GM18868 (cell line): Measurements from ENCODE around the gene VWCE.

Source experiments
- ATAC-seq: cut with Tn5 transposase; IDR thresholded peaks from one replicate; pipeline ENCODE4 v1.9.1; 2021; ENCODE audit warnings: mild to moderate bottlenecking, moderate library complexity; ENCODE audit not compliant: unreplicated experiment

VWCE gene

DNA sequence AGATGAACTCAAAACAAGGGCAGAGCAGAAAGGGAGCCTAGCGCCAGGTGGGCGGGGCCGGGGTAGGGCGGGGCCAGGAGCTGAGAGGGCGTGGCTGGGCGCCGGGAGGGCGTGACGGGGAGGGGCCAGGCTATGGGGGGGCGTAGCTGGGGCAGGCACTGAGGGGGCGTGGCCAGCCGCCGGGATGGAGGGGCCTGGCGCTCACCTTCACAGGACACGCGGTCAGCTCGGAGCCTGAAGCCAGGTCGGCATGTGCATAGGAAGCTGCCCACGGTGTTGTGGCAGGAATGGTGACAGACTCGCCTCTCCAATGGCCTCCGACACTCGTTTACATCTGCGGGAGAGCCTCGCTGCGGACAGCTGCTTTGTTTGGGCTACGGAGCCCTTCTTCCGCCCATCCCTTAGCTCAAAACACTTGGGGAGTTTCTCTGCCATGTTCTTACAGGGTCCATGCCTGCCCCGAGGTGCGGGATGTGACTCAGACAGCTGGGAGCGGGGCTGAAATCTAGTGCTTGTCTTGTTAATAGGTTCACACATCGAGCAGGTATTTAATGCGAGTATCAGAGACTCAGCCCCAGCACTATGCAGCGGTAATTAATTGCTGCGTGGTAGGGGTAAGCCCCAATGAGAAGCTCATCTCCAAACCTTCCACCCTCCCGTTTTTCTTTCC is 13.4 kb downstream of the VWCE start:
- ATAC-seq: no peak

DNA sequence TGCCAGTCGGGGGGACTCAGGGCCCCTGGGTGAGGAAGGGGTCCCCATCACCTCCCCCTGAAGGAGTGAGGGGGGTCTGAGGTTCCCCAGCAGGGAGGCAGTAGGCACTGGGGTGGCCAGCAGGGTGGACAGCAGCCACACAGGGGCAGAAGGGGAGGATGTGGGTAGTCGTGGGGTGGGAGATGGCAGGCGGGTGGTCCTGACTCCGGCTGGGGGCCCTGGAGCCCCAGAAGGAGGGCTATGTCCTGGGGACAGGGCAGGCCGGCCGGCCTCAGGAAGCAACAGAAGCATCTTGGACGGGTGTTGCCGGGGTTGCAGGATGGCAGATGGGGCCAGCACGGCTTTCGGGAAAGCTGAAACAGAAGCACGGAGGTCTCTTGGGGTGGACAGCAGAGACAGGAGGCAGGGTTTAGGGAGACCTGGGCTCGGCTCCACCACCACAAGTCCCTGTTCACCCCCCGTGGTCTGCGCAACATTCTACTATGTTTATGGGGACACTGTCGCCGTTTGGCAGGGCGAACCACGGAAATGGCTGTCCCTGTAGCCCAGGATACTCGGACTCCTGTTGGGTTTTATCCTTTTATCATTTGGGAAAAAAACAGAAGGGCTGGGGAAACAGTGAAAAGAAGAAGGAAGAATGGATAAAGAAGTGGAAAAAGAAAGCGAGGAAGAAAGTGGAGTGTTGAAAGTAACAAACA is 14.1 kb downstream of the VWCE start:
- no peak for ATAC-seq

DNA sequence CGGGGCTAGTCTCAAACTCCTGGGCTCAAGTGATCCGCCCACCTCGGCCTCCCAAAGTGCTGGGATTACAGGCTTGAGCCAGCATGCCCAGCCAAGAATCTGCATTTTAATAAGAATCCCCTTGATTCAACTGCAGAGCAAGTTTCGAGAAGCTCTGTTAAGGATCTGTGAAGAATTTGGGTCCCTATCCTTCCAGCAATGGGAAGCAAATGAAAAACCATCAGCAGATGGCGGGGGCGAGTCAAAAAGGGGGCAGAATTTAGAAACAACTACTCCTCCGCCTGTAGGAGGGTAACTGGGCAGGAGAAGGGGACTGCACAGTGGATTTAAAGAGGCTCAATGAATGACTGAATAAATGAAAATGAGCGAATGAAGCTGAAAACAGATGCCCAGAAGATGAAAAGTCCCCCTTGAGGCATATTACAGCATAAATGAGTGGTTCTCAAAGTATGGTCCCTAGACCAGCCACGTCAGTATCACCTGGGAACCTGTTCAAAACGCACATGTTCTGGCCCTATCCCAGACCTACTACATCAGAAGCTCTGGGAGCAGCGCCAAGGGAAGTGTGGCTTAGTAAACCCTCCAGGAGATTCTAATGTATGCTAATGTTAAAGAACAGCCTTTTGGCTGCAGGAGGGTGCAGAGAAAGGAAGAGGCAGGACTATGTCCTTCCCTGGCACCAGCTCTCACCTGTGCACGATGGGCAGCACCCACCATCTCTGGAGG is 15.0 kb downstream of the VWCE start:
- ATAC-seq: no peak

DNA sequence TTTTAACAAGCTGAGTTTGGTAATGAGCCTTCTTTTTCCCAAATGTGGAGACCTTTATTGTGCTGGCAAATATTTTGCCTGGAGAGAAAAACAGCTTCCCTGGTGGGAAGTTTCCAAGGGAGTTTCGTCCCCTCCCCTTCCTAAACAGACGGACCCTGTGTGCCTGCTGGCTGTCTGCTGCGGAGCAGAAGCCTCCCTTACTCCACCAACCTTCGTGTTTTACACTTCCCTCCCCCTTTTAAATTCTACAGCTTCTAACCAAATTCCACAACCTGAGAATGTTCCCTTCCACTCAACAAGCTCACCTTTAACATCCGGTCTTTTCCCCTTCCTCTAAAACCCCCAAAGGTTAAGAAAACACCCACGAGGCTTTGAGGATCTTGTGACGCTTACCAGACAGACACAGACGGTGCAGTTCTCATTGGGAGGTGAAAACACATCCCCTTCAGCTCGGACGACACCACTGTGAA is 17.1 kb downstream of the VWCE start:
- ATAC-seq: no peak

DNA sequence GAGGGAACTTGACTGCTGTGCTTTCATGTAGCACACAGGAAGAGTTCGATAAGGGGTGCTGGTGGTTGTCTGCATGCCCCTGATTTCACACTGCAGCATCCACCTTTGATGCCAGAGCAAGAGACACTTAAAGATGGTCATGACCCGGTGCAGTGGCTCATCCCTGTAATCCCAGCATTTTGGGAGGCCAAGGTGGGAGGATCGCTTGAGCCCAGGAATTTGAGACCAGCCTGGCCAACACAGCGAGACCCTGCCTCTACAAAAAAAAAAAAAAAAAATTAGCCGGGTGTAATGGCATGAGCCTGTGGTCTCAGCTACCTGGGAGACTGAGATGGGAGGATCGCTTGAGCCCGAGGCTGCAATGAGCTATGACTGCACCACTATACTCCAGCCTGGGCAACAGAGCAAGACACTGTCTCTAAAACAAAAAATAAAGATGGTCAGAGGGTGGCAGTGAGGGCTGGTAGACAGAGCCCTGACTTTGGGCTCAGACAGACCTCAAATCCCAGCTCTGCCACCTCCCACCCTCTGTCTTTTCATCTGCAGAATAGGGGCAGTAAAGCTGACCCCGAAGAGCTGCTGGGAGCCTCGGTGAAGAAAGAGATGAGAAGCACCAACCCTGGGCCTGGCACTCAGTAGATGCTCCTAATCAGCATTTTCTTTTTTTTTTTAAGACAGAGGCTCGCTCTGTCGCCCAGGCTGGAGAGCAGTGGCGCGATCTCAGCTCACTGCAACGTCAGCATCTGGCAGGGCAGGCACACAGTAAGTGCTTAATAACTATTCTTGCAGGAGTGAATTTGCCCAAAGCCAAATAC is 17.7 kb downstream of the VWCE start:
- ATAC-seq: no peak

DNA sequence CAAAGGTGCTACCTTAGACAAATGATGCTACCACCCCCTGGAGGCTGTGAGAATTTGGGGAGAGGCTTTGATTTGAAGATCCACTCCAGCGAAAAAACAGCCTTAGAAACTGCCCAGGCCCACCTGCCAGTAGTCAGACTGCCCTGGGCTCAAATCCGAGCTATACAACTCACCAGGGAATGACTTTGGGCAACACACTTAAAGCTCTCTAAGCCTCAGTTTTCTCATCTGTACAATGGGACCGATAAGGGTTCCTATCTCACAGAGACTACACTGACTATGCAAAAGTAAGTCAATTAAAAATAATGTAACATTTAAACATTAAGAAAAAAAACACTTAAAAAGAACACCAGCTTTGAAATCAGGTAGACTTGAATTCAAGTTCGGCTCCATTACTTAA is 19.9 kb downstream of the VWCE start:
- no peak for ATAC-seq

DNA sequence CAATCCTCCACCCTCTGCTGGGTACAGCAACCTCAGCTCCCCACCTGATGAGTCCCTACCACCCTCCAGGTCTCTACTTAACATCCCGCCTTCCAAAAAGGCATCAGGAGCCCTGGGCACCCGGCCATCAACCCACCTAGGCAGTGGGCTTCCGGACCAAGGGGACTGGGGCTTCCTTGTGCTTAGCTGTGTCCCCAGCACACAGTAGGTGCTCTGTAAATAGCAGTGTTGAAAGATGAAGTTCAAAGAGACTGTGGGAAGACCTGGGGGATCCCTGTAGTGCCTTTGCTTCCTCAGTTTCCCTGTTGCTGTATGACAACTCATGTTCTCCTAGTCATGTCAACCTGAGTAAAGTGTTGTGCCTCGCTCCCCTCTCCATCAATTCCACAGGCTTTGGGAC is 21.0 kb downstream of the VWCE start:
- ATAC-seq: no peak

DNA sequence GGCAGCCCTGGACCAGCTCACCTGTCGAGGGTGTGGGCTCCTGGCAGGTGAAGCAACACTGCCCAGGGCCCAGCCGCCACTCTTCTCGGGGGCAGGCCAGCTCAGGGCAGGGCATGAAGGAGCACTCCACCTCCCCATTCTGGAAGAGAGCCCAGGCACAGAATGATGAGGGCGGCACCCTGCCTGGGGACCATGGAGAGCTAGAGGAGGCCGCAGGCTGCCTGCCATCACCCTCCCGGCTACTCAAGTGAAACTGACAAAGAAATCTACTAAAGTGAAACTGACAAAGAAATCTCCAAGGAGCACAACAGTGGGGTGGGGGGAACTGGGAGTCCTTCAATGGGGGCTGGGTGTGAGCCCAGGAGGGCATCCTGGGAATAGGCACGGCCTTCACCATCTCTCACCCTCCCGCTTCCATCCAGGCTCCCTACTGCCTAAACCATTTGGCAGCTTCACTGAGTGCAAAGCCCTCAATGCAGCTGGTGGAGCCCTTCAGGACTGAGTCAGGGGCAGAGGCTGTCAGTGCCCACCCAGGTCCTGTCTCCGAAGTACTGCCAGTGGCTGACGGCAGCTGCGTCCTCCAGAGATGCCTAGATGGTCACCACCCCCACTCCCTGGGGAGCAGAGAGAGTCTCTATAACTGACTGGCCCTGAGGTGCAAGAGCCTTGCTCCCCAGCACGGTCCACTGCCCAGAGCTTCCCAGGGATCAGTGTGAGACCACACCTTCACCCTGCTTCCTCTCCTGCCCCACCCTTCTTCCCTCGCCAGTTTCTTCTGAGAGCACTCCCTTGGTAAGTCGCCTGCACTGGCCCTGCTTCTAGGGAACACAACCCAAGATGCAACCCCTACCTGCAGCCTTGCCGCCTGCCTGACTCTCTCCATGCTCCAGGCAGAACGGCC is 21.7 kb downstream of the VWCE start:
- ATAC-seq: no peak

DNA sequence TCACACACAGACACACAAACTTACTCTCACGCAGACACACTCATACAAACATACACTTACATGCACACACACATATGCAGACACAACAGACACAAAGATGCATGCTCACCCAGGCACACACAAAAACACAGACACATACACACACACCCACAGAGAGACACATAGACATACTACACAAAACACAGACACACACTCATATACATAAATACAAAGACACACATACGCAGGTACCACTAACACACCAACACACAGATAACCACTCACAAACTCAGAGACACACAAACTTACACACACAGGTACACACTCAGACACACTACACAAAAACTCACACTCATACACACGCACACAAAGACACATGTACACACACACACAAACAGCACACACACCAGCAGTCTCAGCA is 22.4 kb downstream of the VWCE start:
- ATAC-seq: no peak

DNA sequence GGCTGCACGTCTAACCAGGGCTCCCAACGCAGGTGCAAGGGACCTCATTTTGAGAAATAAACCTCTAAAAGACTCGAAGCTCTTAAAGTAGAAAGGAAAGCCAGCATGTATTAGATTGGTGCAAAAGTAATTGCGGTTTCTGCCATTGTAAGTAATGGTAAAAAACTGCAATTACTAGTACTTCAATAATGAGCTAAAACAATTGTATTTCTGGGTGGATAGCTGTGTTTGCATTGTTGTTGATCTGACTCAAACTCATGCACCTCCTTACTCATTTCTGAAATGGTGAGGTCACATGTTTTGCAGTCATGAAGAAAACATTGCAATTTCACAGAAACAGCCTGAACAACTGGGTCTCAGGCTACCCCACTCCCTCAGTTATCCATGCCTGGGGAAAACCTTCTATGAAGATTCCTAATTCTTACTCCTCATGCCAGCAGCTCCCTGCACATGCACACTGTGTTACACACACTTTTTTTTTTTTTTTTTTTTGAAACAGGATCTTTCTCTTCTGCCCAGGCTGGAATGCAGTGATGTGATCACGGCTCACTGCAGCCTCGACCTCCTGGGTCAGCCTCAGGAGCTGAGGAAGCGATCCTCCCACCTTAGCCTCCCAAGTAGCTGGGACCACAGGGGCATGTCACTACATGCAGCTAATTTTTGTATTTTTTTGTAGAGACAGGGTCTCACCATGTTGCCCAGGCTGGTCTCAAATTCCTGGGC is 24.6 kb downstream of the VWCE start:
- no peak for ATAC-seq

DNA sequence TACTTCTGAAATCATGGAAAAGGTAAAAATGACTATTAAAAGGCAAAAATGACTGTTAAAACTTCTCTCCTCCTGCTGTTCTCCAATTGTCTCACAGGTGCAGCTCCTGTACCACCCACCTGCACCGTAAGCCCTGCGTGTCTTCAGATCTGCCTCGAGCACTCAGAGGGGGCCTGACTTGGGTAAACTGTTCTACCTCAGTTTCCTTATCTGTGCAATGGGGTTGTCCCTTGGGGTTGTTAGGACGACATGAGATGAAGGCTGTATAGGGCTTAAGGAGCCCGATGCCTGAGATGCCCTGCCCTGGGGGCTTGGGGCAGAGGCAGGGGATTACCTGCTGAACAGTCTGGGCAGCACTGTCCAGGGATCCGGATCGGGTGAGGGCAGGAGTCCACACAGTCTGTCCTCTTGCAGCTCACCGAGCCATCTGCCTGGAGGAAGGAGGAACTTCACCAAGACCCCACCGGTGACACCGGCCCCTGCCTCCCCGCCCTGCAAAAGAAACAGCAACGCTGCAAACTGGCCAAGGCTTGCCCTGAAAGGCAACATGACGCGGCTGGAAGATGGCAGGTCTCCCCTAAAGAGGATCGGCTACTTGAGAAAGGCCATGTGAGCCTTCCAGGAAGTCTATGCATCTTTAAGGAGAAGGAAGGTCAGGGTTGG is 26.4 kb downstream of the VWCE start:
- ATAC-seq: no peak

DNA sequence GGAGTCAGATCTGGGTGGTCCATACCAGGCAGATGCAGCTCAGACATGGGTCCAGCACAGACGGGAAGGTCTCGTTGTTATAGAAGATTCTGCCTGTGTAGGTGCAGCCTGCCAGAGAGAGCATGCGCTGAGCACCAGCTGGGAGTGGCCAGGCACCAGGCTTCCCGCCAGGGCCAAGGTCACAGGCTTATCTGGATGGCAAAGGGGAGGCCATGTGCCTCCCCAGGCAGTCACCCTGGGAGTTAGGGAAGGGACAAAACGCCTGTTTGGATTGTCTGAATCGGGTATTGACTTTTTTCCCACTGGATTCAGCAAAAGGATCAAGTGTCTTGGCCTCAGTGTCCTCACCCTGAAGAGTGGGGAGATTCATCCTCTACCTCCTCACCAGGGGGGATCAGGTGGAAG is 27.7 kb downstream of the VWCE start:
- ATAC-seq: no peak

DNA sequence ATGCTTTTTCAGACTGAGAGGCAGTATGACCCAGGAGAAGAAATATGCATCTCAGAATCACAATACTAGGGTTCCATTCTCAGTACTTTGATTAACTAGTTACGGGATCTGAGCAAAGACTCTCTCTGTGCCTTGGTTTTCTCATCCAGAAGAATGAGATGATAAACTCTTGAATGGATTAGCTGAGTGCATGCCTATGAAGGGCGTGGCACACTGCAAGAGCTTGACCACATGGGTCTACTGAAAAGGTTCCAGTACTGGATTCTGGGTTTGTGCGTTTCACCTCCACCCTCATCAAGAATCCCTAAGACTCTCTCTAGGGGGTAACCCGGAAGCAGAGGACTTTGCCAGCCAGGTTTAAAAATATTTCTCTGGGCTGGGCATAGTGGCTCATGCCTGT is 28.5 kb downstream of the VWCE start:
- no peak for ATAC-seq

DNA sequence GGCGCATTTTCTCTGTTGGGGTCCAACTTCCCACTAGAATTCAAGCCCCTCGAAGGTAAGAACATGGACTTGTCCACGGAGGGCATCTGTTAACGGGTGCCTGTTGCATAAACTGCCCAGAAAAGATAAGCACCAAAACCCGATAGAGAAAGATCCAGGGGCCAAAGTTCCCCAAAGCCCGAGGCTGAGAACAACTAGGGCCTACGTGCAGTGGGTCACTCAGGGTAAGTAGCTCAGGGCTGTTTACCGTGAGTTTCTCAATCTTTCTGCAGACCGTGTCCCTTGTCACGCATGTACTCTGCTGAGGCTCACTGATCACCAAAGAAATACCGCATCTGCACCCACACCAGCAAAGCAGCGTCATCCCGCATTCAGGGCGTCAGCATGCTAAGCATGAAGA is 29.8 kb downstream of the VWCE start:
- no peak for ATAC-seq

DNA sequence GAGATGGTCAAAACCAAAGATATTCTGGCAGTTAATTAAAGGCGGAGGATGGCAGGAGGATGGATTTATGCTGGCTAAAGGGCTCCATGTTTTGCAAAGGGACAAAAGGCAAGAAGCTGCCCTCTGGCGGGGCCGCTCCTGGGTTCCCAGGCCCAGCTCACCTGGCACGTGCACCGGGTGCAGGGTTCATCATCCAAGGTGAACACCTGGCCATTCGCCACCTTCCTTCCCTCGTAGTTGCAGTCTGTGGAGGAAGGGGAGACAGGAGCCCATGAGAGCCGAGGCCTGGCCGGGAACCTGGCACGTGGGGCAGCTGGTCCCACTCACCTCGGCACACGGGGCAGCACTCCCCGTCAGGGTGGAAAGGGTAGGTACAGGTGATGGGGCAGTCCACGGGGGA is 30.3 kb downstream of the VWCE start:
- no peak for ATAC-seq

DNA sequence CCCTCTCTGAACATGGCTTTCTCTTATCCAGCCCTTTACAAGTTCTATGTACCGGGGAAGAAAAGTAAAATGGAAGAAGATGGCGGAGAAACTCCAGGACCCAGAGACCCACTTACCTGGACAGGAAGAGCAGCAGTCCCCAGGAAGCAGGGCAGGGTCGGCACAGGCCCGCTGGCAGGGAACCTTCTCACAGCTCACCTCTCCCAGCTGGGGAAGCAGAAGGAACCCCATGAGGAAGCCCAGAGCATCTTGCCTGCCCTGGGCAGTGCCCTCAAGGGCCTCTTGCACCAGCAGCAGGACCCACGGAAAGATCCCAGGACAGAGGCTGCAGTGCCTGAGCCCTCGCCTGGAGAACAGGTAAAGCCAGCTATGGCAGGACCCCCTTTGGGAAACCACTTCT is 30.7 kb downstream of the VWCE start:
- ATAC-seq: no peak

DNA sequence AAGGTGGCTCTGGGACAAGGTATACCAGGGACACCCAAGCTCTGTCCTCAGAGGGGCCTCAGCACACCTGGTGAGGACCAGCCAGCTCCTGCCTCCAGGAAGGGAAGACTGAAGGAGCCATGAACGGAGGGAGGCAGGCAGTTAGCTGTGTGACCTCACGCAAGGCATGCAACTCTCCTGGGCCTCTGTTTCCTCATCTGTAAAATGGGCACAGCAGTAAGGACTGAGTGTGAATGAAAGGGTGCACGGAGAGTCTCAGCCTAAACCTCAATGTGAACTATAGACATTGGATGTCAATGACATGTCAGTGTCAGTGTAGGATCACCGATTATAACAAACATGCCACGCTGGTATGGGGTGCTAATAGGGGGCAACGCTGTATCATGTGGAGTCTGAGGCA is 35.8 kb downstream of the VWCE start:
- no peak for ATAC-seq

DNA sequence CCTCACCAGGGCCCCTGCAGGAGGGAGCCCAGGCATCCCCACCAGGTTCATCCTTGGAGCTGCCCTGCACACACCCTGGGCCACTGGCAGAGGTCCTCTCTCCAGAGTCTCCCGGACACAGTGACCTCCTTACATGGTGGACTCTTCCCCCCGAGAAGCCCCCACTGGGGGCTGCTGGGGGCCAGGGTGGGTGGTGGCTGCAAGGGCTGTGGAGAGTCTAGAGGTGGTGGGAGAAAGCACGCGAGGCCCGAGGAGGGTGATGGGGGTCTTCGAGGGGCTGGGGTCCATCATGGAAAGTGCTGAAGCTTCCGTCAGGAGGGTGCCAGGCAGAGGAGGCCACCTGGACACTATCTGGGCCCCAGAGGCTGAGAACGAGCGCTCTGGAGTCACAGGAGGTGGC is 36.6 kb downstream of the VWCE start:
- no peak for ATAC-seq
